Esophagus muscularis mucosa (tissue), 3 donors: ENCODE results near the gene IL12RB2.

Experiments
- EP300 ChIP-seq: sonication (generic); formaldehyde crosslinking; IDR thresholded peaks from one replicate; pipeline ENCODE4 v1.6.1; 2017; ENCODE audit warnings: antibody characterized with exemption
- POLR2AphosphoS5 ChIP-seq, 2 donors: sonication (generic); formaldehyde crosslinking; IDR thresholded peaks; one replicate each; pipeline ENCODE4 v1.6.1; 2017; ENCODE audit warnings: antibody characterized with exemption in 2 of 2

- TF ChIP-seq EP300 (no peak), POLR2AphosphoS5 (IDR thresholded peaks at IDR 0.05) (no peak)
Measured at GRCh38 chr1:67439277-67440029, 131.8 kb downstream of the IL12RB2 start.
